ENCODE data around the gene WDR62.
"Not testable (repeated sequence)": the region's sequence is repeated elsewhere in the genome, so short reads cannot be mapped to it uniquely, and the experiment has no call there.

Gene WDR62

DNA sequence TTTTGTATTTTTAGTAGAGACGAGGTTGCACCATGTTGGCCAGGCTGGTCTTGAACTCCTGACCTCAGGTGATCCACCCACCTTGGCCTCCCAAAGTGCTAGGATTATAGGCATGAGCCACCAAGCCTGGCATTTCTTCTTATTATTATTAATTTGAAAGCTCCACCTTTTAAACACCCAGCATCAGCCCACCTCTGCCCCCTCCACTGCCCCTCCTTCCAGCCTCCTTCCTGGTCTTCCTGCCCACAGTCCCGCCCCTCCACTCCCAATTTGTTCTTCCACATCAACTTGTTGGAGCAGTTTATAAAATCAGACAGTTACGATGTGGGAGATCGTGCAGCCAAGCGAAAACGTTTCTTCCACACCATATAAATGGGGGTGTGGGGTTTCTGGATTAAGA, 14.2 kb upstream of the WDR62 start:
- no peak for DNase-seq

DNA sequence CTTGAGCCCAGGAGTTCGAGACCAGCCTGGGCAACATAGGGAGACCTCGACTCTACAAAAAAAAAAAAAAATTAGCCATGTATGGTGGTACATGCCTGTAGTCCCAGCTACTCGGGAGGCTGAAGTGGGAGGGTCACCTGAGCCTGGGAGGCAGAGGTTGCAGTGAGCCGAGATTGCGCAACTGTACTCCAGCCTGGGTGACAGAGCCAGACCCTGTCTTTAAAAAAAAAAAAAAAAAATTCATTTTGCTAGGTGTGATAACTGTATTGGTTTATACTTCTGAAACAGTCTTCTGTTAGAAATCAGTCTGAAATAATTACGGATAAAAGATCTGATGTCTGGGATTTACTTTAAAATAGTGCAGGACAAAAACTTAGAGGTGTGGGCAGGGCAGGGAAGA, 13.6 kb upstream of the WDR62 start:
- not testable (repeated sequence) for DNase-seq

DNA sequence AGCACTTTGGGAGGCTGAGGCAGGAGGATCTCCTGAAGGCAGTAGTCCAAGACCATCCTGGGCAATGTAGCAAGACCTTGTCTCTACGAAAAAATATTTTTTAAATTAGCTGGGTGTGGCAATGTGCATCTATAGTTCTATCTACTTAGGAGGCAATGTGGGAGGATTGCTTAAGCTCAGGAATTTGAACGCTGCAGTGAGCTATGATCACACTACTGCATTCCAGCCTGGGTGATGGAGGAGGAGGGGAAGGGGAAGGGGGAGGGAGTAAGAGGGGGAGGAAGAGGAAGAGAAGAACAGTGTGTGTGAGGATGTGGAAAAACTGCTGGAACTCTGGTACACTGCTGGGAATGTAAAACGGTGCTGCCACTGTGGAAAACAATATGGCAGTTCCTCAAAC, 12.9 kb upstream of the WDR62 start:
- DNase-seq, result no peak

DNA sequence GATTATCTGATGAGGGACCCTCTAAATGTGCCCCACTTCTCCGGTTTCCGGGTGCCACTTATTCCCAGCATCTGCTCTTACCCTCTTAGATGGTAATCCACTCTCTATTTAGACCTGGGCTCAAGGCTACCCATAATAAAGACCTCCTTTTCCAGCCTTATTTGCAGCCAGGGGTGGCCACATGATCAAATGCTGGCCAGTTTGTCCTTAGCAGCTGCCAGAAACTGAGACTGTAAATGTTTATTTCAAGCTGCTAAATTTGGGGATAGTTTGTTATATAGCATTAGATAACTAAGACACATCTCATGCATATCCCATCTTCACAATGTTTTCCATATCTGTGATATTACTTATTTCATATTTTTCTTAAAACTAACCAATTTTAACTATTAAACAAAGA, 10.7 kb upstream of the WDR62 start:
- DNase-seq, result no peak

DNA sequence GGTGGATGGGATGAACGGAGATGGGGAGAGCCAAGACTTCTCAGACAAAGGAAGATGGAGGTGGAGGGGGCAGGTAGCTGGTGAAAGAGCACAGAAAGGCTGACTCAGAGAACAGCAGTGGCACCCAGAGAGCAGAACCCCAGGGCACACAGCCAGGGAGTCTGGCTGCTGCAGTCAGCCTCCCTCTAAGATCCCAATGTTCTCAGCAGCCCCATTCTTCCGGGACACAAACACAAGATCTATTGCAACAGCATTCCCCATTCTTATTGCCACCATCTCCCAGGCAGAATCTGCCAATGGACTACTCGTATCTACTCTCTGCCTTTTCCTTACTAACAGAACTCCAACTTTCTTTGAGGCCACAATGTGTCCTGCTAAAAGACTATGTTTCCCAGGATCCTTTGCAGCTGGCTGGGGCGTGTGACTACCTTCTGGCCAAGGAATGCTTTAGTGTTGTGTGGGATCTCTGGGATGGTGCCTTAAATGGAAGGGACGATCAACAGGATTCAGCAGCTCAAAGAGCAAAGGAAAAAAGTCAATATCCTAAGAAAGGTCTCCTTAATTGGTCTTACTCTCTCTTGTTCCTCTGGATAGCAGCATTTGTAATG, 8.2 kb upstream of the WDR62 start:
- no peak for DNase-seq

DNA sequence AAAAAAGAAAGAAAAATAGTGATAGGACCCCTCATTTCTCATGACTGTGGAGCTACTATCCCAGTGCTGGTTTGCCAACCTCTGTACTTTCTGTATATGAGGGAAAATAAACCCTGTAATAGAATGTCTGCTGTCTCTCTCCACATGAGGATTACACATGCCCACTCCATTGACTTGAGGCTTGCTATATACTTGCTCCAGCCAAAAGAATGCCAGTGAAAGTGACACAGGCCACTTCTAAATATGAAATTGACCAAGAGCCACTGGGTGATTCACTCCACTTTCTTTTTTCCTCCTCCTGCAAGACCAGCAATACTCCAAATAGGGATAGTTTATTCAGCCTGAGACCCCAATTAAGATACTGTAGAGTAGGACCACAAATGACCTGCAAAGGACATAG, 6.9 kb upstream of the WDR62 start:
- DNase-seq, result no peak

DNA sequence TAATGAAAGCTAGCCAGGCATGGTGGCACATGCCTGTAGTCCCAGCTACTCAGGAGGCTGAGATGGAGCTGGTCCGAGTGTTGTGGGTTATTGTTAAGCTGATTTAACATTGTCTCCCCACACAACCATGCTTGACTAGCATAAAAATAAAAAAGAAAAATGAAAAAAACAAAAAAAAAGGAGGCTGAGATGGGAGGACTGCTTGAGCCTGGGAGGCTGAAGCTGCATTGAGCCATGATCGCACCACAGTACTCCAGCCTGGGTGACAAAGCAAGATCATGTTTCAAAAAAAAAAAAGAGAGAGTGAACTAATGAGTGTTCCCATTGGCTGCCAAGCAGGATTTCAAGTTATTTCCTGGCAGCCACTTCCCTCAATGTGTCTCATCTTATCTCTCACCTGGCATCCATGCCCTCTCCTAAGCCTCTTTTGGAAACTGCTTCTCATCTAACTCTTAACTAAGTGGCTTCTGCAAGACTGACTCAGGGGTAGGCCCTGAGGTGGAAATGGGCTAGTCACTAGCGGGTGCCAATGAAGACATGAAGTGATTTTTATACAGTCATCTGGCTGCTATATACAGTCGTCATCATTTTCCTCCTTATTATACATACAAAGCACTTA, 5.5 kb upstream of the WDR62 start:
- no peak for DNase-seq

DNA sequence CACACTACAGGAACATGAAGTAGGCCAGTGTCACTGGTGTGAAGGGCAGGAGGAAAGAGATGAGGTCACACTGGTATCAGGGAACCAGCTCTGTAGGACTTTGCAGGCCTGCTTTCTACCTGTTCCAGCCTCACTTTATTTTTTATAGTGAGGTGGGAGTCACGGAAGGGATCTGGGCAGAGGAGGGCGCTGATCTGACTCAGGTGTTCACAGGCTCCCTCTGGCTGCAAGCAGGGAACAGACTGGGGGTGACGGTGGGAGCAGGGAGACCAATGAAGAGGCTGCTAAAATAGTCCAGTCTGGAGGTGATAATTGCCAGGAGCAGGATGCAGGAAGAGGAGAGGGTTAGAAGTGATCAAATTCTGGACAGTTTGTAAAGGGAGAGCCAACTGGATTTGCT, 3.5 kb upstream of the WDR62 start:
- DNase-seq, result no peak

DNA sequence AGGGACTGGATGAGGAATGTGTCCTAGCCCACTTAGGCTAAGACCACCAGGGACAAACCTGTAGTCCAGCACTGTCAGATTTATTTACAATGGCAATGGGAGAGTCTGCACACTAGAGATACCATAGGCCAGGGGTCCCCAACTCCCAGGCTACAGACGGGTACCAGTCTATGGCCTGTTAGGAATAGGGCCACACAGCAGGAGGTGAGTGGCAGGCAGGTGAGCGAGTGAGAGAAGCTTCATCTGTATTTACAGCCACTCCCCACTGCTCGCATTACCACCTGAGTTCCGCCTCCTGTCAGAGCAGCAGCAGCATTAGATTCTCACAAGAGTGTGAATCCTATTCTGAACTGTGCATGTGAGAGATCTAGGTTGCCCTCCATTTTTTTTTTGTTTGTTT, 3.1 kb upstream of the WDR62 start:
- no peak for DNase-seq

DNA sequence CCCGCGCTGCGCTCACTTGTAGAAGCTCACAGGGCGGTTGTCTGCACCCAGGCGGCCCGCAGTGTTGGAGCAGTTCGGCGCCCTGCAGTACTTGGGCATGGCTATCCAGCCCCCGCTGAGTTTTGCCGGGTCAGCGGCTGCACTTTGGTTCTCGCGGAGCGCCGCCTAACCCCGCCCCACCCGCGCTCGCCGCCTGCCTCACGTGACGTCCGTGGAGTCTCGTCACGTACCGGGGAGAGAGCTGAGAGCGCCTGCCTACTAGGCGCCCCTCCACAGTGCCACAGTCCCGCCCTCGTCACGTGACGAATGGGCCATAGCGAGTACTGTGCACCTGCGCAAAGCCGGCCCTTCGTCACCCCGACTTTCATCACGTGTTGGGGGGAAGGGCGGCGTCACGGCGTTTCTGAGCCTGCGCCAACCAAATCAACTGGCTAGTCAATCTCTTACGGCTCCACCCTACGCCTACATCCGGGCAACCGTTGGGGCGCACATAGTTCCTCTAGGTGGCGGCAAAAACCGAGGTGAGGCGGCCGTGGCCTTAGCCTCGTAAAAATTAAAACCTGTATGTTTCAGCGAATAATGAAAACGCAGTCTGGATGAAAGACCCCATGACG, 471 bp upstream of the WDR62 start, which contains the start of gene THAP8:
TSS of gene THAP8 (minus strand) at position 167 of the 614 bp plus-strand sequence. CDS start at position 99, 68 bp downstream.
- peak; percentile 99 for DNase-seq

DNA sequence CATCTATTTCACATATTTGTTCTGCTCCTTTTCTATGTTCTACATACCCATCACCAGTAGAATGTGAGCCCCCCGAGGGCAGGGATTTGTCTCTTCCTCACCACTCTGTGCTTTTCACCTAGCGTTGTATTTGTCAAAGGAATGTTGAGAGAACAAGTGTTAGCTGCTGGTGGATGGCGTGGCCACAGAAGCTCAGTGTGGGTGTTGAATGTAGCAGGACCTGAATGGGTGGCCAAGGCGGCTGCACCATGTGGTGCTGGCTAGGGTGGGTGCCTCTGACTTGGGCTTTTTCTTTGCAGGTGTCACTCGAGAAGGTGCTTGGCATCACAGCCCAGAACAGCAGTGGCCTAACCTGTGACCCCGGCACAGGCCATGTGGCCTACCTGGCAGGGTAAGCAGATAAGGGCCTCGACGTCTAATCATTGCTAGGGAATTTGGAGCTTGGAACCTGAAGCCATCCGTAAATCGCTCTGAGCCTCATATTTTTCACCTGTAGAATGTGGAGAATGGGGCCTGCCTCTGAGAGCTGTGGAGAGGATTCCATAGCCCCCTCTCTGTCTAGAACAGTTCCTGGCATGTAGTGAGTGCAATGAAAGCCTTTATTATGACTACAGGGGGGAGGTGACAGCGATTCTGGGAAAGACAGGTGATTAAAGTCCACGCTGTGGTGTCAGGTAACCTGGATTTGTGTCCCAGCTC, 3.9 kb downstream of the WDR62 start:
- DNase-seq, result no peak

DNA sequence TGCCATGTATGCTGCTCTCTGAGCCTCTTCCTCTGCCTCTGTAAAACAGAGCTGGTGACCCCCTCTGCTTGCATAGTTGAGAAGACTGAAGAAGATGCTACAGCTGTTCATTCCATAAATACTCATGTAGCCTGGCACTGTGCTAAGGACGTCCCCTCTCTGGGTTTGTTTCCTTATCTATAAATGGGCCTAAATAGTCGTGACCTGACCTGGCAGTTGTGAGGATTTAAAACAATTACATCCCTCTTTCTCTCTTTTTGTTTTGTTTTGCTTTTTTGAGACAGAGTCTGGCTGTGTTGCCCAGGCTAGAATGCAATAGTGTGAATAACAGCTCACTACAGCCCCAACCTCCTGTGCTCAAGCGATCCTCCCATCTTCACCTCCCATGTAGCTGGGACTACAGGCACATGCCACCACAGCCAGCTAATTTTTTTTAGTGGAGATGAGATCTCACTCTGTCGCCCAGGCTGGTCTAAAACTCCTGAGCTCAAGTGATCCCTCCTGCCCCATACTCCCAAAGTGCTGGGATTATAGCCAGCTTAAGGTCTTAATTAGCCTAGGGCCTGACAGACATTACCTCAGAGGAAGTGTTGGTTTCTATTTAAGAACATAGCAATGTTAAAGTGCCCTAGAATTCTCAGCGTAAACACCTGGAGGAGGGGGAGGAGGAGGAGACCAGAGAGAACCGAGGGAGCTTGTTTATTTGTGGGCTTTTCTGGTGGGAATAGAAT, 4.6 kb downstream of the WDR62 start:
- DNase-seq, result no peak

DNA sequence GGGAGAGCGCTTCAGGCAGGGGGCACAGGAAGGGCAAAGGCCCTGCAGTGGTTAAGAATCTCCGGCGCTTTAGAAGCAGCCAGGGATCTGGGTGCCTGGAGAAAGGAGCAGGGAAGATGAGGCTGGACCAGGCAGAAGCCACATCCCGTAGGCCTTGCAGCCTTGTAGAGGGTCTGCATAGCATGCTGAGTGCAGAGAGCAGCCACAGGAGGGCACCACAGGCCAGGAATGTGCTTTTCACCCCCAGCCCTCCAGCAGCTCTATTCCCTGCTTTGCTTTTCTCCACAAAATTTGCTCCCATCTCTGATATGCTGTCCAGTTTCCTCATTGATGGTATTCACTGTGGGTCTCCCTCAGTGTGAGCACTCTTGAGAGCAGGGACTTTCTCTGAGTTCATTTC, 5.7 kb downstream of the WDR62 start:
- DNase-seq, result no peak

DNA sequence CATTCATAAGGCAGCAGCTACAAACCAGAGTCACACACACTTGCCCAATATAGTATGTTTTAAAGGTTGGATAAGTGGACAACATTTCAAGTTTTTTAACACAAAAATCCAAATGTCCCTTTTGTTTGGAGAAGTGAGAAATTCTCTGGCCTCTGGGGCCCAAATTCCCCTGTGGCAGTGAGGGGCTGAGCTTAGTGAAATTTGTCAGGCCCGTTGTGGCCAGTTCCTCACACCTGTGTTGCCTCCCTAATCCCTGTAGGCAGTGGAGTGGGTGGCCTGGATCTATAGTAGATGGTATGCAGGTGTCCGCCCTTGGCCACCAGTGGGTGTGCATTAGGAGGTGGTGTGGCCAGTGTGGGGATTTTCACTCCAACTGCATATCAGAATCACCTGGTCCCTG, 6.7 kb downstream of the WDR62 start:
- no peak for DNase-seq

DNA sequence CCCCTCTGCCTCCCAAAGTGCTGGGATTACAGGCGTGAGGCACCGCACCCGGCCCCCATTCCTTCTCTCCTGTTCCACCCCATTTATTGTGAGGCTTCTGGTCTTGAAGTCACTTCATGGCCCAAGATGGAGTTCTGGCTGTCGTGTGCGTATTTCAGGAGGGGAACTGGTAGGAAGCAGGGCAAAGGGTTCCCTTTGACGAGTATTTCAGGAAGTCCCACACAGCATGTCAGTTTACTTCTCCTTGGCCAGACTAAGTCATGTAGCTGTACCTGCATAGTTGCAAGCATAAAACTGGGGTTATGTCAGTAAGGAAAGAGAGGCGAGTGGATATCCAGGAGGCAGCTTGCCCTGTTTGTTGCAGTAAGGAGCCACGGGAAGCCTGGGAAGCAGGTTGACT, 10.1 kb downstream of the WDR62 start:
- no peak for DNase-seq

DNA sequence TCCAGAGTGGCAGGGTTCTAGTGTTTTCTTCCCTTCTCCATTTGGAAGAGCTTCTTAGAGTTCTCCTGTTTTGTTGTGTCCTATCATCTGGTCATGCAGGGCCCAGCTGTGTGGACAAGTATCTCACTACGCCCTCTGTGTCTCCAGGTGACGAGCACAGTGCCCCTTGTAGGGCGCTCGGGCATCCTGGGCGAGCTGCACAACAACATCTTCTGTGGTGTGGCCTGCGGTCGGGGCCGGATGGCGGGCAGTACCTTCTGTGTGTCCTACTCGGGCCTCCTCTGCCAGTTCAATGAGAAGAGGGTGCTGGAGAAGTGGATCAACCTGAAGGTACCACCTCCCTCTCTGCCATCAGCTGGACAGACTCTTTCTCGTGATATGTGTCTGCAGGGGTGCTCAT, 13.0 kb downstream of the WDR62 start:
- no peak for DNase-seq

DNA sequence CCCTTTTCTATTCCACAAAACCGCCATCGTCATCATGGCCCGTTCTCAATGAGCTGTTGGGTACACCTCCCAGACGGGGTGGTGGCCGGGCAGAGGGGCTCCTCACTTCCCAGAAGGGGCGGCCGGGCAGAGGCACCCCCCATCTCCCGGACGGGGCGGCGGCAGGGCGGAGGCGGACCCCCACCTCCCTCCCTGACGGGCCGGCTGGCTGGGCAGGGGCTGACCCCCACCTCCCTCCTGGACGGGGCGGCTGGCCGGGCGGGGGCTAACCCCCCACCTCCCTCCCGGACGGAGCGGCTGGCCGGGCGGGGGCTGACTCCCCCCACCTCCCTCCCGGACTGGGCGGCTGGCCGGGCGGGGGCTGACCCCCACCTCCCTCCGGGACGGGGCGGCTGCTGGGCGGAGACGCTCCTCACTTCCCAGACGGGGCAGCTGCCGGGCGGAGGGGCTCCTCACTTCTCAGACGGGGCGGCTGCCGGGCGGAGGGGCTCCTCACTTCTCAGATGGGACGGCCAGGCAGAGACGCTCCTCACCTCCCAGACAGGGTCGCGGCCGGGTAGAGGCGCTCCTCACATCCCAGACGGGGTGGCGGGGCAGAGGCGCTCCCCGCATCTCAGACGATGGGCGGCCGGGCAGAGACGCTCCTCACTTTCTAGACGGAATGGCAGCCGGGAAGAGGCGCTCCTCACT, 14.3 kb downstream of the WDR62 start:
- DNase-seq, result not testable (repeated sequence)

DNA sequence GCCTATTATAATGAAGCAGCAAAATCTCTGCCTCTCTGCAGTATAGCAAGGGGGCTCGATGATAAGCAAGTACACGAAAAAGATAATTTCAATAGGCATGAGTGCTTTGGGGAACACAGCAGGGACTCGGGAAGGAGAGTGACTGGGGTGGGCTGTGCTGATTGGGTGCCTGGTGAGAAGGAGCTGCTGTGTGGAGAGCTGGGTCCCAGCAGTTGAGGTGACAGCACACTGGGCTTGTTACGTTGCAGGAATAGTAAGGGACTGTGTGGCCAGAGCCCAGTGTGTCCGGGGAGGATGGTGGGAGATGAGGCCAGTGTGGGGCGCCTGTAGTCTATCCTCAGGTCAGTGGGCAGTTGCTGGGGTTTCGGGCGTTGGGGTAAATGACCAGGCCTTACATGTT, 17.4 kb downstream of the WDR62 start:
- no peak for DNase-seq

DNA sequence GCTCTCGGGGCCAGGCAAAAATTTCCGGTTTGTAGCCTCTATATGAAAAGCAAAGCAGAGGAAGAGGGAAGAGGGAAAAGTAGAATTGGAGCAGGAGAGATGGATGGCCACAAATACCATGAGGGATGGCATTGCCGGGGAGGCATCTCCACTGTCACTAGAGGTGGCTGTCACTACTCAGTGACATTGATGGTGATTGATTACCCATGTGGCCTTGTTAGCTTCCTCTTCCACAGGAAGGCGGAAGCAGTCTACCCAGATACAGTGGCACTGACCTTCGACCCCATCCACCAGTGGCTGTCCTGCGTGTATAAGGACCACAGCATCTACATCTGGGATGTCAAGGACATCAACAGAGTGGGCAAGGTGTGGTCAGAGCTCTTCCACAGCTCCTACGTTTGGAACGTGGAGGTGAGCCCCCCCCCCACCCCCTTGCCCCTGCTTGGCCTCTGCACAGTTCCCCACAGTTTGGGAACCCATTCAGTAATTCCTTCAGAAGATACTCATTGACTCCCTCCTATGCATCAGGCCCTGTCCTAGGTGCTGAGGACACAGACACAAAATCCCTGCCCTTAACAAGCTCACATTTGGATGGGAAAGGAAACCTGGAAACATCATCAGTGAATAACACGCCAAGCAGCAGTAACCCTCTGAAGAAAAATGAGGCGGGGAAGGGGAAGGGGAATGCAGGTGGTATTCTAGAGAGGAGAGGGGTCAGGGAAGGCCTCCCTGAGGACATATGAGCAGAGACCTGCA, 18.6 kb downstream of the WDR62 start:
- no peak for DNase-seq

DNA sequence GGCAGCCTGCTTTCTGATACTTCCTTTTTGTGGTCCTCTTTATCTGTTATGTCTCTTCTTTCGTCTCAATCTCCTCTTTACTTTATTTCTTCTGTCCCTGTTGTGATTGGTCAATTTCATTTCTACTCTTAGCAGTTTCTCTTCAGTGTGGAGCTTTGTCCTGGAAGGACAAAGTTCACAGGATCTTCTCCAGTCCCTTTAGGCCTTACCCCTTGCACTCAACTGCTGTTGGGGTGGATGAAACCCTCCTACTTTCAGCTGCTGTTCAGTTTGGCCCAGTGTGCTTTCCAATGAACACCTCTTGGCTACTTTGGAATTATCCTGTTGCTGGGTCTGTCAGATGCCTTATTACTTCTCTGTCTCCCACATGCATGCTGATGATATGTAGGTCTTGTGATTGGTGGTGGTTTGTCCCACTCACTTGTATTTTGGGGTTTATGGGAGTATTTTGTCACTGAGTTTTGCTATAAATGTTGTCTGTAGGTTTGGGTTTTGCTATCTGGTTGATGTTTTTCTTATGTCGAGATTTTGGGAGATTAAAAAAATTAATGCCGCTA, 24.8 kb downstream of the WDR62 start:
- no peak for DNase-seq

DNA sequence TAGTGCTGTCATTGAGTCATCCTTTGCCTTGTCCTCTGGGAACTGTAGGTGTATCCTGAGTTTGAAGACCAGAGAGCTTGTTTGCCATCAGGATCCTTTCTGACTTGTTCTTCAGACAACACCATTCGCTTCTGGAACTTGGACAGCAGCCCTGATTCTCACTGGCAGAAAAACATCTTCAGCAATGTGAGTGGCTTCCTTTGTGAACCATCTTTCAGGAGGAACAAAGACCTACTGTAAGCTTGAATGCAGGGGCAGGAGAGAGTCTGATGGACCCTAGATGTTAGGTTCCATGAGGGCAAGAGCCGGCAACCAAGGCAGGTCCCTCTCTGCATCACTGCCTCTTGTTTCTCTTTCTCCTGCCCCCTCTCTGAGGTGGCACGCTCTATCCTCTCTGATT, 26.7 kb downstream of the WDR62 start:
- DNase-seq, result no peak

DNA sequence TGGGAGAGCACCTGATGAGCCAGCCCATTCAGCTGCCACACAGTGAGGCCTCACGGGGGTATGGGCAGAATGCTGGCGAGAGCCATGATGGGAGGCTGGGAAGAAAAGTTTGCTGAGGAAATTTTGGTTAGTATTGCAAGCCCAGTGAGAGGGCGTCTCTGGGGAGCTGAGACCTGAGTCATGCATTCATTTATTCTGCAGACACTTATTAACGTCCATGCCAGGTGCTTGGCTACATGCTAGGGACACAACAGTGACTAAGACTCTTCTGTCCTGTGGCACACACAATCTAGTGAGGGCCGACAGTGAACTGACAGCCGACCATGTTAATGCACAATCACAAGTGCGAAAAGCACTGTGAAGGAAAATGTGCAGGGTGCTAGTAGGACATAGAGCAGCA, 27.2 kb downstream of the WDR62 start:
- no peak for DNase-seq

Data from cortex of kidney (tissue), 1 donor.